GM06990 (cell line): ENCODE results near the gene CCDC187.
A peak's percentile ranks its signal among the peaks of the same experiment; 100 is the strongest.

Experiments used
- DNase-seq: peaks from one replicate; pipeline ENCODE4 v3.0.0-alpha.2; 2011; ENCODE audit not compliant: insufficient read length; ENCODE audit errors: extremely low read depth
- H3K27me3 ChIP-seq: replicated peaks from 2 replicates; pipeline ENCODE4 v1.6.0; 2011; ENCODE audit warnings: low read length; ENCODE audit not compliant: control insufficient read depth, insufficient read depth
- H3K36me3 ChIP-seq: 2 replicates; pipeline ENCODE4 v1.5.1; 2011; ENCODE audit warnings: low read length; ENCODE audit not compliant: control insufficient read depth, insufficient read depth
- H3K4me3 ChIP-seq: replicated peaks from 2 replicates; pipeline ENCODE4 v1.5.1; 2011; ENCODE audit warnings: low read depth, mild to moderate bottlenecking, control low read depth, low read length
- CTCF ChIP-seq: IDR thresholded peaks from 2 replicates; pipeline ENCODE4 v1.5.1; 2011; ENCODE audit warnings: low read length, control low read depth, mild to moderate bottlenecking, inconsistent platforms; ENCODE audit not compliant: insufficient read depth, poor library complexity, severe bottlenecking

The CCDC187 gene

DNA sequence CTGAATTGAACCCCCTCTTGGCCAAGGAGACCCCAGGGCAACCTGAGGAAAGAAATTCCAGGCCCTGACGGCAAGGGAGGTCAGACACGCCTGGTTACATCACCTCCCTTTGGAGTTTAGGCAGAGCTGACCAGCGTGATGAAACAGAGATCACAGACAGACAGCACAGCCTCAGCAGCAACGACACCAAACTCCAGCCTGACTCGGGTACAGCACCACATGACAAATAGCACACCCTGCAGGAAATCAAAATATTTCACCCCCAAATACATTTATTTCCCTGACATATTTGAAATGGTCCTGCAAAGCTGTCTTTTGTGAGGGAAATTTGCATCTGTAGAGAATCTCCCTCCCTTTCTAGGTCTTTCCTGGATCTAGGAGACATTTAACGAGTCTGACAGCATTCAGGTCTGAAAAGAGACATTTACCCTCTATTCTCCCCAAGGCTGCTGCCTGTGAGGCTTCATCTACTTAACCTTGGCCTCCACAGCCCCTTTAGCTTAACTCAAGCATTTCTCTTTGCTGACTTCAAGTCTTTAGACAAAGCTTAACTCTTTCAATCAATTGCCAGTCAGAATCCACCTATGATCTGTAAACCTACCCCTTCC, 60.9 kb downstream of the CCDC187 start:
- no peak for DNase-seq
- peak overlapping the region; percentile 93; the same call in 1 of the 2 replicates for H3K4me3 ChIP-seq
- peaks cover 3% of the 10 kb centered on the region; the same call in 1 of the 2 replicates for H3K36me3 ChIP-seq
- no peaks in the 10 kb centered on the region; the same call in 1 of the 2 replicates for H3K27me3 ChIP-seq
- no peak for TF ChIP-seq CTCF

DNA sequence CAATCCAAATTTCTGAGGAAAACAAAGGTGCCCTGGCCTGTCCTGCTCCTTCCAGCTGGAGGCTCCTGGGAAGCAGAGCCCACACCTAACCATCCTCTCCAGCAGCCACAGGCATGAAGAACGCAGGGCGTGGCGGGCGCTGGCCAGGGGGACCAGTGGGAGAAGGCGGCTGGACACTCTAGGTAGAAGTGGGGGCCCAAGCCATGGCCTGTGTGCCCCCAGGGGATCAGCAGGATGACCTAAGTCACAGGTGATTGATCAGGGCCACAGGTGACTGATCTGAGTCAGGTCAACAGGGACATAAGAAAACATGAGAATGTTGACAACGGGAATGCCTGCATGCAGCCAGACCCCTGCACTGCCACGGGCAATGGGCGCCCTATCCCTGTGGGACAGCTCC, 61.6 kb downstream of the CCDC187 start:
- DNase-seq = no peak
- Histone ChIP-seq H3K27me3 (no peaks in the 10 kb centered on the region), H3K36me3 (peaks cover 5% of the 10 kb centered on the region; the same call in 1 of the 2 replicates), H3K4me3 (no peak overlapping the region; the same call in 1 of the 2 replicates)
- no peak for TF ChIP-seq CTCF

GRCh38 chr9:136241542-136241941, 62.4 kb downstream of the CCDC187 start:
- DNase-seq = no peak
- no peak for TF ChIP-seq CTCF
- H3K36me3 ChIP-seq = peaks cover 8% of the 10 kb centered on the region
- H3K27me3 ChIP-seq = no peaks in the 10 kb centered on the region
- no peak overlapping the region for H3K4me3 ChIP-seq

- no peak for TF ChIP-seq CTCF
- no peak for DNase-seq
- Histone ChIP-seq H3K27me3 (no peaks in the 10 kb centered on the region), H3K36me3 (peaks cover 13% of the 10 kb centered on the region), H3K4me3 (no peak overlapping the region)
Measured at GRCh38 chr9:136240941-136241340, 63.0 kb downstream of the CCDC187 start.

GRCh38 chr9:136239983-136240330, 63.9 kb downstream of the CCDC187 start:
- Histone ChIP-seq H3K36me3 (peaks cover 20% of the 10 kb centered on the region), H3K27me3 (no peaks in the 10 kb centered on the region), H3K4me3 (no peak overlapping the region)
- no peak for TF ChIP-seq CTCF
- peak; percentile 59 for DNase-seq
